Stimulated activated CD8-positive, alpha-beta memory T cell treated with anti-CD3 and anti-CD28 coated beads, Interleukin-15, amount 100 ng/mL, for 48 hours (primary cell): ENCODE data around the gene MALAT1.

Experiments used
- DNase-seq, 2 donors: peaks; one replicate each; pipeline ENCODE4 v3.0.0-alpha.2; 2020; ENCODE audit warnings: low read depth in 2 of 2

The MALAT1 gene

DNA sequence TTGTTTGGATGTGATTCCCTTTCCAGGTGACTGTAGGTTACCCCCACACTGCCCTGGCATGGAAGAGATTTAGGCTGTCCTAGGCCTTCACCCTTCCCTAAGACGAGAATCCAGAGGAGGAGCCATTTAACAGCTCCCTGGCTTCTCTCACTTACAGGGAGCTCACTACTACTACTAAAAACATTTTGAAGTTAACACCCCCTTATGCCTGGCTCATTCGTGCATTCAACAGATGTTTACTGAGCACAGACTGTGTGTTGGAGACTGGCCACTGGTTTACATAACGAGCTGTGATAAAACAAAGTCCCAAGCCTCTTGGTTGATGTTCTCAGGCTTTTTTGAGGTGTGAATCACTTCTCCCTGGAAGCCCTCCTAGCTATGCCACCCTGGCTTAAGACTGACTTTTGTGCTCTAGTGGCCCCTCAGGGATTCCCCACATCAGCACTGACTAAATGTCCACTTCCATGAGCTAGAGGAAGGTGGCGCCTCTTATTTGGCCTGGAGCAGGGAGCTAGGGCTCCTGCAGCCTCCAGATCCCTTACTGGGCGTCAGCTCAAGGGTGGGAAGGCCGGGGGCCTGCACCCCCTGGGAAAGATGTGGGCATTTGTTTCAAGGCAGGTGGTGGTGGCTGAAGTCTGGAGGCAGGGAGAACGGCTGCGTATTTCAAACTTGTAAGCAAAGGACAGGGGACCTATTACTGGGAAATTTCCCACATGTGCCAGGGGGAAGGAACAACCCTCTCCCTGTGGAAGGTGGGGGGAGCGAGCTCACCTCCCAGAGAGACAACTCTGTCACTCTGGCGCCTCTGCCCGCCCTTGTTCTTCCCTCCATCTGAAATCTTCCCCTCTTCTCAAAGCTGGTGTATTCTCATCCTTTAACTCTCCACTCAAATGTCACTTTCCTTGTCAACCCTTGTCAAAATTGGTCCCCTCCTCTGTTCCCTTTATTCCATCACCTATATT lies 19.4 kb upstream of the MALAT1 start:
- DNase-seq = no peak

DNA sequence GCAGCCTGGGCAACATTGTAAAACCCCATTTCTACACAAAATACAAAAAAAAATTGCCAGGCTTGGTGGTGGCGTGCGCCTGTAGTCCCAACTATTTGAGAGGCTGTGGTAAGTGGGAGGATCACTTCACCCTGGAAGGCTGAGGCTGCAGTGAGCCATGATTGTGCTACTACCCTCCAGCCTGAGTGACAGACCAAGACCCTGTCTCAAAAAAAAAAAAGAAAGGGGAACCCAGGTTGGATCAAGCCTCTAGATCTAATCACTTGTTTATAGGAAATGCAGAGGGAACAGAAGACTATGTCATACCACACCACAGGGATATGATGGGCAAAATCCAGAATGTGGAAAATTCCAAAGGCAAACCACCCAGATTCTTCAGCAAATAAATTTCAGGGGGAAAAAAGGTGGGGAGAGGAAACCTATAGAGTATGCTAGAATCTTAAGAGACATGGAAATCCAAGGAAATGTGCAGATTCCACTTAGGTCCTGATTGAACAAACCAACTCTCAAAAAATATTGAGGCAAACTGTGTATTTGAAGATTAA lies 16.5 kb upstream of the MALAT1 start:
- no peak for DNase-seq

DNA sequence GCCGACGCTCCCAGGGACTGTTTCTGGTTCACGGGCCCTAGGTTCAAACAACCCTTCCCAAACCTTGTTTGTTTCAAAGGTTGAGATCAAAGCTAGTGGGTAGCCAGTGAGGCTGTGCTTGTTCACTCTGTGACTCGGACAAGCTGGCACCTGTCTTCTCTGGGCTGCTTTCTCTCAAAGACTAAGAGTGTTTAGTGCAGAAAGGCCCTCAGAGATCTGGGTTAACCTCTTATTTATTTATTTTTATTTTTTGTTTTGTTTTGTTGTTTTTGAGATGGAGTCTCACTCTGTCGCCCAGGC lies 13.0 kb upstream of the MALAT1 start:
- DNase-seq = no peak

DNA sequence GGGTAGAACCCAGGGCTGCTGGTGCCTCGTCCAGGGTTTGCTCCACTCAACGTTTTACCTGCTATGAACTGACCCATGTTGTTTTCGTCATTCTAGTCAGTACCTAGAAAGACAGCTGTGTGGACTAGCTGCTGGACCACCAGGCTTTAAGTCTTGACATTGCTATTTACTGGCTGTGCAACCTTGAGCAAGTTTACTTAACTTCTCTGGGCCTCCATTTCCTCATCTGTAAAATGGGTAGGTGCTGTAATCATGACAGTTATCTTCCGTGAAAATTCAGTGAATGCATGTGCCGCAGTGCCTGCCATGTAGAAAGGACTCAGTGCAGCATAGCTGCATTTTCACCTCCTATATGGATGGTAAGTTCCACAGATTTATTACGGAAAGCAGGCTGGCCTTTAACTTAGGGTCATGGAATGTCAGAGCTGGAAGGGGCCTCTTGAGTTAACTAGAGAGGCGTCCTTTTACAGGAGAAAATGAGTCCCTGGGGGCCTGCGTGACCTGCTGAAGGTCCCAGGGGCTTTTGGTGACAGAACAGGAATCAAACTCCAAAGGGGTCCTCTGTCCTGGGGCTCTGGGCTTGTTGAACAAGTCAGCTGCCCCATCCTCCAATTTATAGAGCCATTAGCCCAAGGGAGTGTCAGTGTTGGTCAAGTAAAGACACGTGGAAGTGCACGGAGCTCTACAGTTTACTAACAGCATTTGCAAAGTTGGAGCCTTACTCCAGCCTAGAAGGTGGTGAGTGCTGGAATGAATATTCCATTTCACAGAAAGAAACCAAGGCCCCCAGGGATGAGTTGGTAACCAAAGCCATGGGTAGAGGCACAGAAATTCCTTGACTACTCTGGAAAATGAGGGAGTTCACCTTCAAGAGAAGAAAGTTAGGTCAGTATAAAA lies 12.0 kb upstream of the MALAT1 start:
- no peak for DNase-seq

DNA sequence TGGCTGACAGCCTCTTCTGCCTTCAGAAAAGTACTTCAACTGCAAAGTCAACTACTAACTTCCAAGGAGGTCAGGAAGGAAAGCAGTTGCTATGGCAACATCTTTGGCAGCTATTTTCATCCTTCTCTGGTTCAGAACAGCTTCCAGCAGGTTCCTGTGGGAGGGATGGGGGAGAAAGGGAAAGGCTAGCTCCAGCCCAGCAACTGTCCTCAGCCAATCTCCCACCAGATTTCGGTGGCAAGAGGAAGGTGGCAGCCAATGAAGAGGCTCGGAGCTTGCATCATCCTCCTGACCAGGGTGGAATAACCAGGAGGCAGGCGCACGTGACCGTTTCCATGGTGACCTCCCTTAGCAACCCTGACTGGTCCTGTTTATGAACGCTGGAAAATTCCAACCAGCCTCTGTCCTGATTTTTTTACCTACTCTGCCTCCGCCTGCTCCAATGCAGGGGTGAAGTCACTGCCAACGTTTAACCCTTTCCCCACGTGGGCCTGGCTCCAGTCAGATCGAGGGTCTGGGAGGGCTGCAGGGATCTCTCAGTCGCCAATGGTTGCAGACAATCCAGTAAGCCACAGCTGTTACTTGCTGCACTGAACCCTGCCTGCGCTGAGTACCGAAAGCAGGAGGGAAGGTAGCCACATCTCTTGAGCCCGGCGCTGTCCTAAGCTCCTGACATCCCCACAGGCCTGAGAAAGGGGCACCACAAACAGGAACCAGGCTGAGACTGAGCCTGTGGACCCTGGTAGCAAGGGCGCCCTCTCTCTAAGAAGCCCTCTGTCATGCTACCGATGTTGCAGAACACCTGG lies 11.2 kb upstream of the MALAT1 start:
- DNase-seq = no peak

DNA sequence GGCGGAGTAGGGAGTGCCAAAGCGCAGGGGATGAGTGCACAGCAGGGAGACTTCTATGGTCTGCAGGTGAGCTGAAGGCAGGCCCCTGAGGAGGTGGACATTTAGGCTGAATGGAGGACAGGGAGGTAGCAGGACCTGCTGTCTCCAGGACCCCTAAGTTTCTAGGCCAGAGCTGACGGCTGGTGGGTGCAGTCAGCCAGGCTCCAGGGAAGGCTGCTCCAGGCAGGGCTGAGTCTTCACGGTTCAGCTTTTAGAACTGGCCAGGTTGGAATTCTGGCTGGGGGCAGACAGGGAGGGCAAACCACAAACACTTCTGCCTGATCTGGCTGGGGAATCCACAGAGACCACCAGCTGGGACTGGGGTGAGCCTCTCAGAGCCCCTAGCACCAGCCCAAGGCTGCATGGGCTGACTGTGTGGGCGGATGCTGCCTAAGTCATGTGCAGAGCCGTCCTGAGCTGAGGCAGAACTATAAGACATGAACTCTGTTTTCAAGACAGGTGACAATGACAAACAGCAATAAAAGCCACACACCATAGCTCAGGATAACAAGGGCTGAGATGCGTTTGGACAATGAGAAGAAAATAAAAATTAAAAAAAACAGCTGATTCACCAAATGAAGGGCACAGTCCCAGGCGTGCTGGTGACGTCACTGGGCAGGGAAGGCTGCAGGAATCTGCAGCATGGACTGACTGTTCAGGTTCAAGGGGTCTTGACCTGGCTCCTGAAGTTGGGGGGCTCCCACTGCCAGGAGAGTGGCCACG lies 10.4 kb upstream of the MALAT1 start:
- DNase-seq = no peak

DNA sequence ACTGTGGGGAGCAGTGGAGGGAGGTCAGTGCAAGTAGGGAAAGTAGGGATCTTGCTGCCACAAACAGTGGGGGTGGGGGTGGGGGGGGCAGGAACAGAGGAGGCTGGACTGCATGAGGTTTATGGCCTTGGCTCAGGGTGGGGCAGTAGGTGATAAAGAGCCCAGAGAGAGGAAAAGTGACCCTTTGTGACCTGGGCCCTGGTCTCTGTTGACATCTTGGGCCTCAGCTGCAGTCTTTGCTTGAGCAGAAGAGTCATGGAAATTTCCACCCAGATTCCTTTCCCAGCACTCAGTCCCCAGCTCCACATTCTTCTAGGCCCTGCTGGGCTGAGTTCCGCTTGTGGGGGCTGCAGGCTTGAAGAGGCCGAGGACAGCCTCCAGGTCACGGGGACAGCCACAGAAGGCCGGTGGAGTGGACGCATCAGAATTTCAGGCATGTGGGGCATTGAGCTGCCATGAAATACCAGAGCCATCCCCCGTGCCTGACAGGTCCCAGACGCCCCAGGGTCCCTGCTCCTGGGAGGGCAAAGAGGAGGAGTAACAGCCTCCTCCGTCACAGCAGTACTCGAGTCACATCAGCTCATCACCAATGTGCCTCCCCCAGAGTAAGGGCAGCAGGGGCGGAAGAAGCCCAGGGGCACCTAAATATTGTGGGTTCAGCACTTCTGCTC lies 9.7 kb upstream of the MALAT1 start:
- DNase-seq = no peak

DNA sequence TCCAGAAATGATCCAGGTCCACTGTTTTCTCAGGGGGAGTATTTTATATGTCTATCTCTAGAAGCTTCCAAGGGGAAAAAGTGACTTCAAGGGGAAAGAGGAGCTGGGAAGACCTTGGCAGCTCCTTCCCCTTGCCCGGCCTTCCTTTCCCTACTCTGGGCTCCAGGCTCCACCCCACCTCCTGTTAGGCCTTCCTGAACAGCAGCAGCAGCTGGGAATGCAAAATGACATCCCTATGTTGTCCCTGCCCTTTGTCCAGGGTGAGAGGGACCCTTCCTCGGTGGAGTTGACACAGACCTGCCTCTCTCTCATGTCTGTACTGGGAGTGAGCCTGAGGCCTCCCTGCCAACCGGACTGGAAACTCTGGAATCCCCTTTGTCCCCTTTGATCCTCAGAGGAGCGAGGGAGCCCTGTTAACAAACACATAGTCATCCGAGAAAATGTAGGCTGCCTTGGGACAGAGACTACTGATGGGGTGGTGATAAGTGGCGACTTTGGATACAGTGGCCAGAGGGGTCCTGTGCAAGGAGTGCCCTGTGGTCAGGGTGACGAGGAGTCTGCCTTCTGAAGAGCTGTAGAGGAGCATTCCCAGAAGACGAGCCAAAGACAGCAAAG lies 9.0 kb upstream of the MALAT1 start:
- no peak for DNase-seq

DNA sequence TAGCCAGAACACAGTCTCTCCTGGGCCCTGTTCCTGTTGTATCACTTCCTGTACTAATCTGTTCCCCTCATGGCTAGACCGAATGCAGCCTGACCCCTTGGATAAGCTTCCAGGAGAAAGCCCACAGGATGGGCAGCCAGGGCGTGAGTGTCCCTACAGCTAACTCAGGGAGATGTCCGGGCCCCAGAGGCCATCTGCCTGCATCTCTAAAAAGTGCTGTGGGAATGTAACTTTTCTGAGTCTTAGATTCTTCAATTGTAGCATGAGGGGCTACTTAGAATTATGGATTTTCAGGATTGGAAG lies 7.7 kb upstream of the MALAT1 start:
- no peak for DNase-seq

DNA sequence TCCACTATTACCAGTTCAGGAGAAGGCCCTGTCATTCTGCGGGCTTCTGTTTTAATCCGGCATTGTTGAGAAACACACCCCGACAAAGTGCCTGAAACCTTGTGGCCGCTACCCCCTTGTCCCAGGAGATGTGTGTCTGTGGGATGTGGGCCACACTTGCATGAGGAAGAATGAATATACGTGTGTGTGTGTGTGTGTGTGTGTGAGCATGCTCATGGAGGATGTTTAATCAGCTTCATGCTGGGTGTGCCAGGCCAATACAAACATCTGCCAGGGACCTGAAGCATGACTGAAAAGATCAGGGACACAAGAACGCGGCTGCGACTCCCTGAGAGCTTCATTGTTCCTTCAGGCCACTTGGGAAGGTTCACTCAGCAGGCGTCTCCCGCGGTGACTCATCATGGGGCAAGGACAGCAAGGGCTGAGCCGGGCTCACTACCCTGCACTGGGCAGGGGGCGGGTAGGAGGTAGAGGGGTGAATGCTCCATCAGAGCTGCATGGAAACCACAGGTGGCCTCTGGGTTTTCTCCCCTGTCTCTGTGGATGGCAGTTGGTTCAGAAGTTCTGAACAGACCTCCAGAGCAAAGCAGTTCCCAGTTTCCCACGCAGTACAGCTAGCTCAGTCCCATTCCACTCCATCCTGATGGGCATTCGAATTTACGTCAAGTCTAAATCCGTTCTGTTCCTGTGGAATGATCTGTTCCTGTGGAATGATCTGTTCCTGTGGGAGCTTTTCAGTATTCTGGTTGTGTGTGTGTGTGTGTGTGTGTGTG lies 7.0 kb upstream of the MALAT1 start:
- no peak for DNase-seq

DNA sequence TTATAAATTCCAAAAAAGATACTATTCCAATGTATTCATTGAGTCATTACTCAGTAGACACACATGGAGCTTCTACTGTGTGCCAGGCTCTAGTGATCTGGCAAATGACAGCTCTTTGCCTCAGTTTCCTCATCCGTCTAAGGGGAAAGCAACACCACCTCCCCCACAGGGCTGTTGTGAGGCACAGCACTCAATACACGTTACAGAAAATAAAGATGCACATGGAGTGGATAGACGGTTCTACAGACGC lies 6.5 kb upstream of the MALAT1 start:
- DNase-seq = no peak

DNA sequence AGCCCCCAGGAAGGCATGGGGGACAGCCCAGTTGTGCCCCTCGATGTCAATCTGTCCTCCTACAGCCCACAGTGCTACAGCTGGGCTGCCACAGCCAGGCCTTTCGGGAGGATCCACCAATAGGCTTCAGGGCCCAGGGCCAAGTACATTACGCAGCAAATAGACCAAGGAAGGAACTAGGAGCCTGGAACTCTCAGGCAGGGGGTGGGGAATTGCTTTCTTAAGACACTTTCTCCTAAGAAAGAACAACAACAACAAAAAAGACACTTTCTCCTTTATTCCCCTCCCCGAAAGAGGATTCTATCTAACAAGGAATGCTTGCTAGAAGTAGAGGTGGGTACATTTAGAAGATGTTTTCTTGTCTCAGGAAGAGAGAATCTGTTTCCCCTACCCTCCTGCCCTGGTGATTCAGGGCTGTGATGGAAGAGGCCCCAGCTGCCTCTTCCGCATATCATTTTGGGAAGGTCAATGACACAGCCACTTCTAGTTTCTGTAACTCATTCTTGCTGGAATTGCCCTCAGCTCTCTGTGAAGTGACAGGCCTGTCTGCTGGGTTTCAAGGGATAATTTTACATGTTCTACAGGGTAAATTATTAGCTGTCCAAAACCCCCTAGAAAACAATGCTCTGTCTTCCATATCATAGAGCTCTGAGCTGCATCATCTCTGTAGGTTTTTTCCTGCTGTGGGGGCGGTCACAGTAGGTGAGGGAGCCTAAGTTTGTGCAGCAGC lies 6.0 kb upstream of the MALAT1 start:
- no peak for DNase-seq

DNA sequence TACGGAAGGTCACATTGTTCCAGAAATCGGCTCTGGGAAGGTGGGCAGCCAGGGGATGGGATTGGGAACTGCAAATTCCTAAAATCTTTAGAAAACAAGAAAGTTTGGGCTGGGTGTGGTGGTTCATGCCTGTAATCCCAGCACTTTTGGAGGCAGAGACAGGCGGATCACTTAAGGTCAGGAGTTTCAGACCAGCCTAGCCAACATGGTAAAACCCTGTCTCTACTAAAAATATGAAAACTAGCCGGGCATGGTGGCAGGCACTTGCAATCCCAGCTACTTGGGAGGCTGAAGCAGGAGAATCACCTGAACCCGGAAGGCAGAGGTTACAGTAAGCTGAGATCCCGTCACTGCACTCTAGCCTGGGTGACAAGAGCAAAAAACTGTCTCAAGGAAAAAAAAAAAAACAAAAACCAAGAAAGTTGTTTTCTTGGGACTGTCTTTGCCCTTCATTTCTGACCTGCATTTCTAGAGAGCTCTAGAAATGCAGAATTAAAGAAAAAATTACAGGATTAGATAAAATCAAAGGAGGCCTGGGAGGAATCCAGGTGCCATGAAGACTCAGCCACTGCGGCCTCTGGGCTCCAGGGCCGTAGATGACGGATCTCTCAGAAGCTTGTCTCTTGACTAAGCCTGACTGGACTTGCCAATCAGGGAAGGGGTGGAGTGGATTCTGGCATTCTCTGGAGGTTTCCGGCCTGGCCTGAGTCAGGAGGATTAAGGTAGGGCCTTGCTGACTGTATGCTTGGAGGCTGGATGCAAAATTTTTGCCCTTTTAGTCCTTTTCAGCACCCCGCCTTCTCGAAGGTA lies 5.3 kb upstream of the MALAT1 start:
- no peak for DNase-seq

DNA sequence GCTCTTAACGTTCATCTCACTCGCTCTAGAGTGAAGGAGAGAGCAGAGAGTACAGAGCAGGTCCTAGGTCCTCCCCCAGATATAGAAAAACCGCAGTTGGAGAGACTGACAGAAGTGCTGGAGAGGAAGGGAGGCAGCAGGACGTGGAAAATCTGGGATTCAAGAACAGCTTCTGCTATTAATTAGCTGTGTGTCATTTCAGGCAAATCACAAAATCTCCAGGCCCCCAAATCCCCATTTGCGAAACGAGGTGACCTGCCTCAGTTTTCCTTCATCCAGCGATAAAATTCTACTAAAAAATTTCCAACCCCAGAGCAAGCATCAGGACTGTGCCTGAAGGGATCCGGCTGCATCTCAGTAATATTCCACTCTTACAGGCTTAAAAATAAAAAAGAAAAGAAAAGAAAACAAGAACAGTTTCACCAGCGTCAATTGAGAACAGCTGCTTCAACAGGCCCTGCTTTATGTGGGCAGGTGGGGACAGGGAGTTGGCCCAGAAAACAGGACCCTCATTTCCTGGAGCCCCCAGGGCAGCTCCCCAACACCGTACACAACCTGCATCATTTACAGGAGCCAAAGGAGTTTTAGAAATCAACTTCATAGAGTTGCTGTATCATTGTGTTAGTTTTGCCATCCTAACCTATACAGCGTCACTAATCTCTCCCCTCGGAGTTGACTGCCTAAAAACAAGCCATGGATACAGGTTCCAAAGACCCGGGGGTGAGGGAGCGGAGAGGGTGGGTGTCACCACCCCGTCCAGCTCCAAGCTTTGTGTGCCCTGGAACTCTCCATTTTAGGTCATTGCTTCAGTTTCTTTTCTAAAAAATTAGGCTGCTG lies 2.3 kb upstream of the MALAT1 start:
- DNase-seq = no peak

DNA sequence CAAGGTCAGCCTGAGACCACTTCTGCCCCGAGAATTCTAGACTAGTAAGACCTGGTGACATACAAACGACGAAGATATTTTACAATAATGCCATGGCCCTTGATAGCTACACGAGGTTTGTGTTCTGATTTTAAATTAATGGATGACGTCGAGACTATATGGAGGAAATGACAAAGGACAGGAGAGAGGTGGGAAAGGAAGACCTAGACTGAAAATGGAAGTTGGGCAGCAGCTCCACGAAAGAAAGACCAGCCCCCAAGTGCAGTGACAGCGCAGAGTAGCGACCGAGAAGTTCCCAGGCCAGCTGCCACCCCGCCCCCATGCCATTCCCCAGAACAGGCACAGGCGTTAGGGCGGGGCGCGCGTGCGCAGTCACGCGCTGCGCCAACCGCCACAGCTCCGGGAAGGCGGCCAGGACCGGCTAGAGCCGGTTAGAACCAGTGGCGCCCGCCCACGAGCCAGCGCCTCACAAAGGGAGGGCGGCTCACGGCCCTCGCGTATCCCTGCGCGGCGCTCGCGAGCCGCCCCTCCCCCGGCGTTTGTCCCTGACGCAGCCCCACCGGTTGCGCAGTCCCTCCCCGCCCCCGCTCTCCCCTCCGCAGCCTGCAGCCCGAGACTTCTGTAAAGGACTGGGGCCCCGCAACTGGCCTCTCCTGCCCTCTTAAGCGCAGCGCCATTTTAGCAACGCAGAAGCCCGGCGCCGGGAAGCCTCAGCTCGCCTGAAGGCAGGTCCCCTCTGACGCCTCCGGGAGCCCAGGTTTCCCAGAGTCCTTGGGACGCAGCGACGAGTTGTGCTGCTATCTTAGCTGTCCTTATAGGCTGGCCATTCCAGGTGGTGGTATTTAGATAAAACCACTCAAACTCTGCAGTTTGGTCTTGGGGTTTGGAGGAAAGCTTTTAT lies 1.5 kb upstream of the MALAT1 start:
- peak; percentile 99 to 100 for DNase-seq

DNA sequence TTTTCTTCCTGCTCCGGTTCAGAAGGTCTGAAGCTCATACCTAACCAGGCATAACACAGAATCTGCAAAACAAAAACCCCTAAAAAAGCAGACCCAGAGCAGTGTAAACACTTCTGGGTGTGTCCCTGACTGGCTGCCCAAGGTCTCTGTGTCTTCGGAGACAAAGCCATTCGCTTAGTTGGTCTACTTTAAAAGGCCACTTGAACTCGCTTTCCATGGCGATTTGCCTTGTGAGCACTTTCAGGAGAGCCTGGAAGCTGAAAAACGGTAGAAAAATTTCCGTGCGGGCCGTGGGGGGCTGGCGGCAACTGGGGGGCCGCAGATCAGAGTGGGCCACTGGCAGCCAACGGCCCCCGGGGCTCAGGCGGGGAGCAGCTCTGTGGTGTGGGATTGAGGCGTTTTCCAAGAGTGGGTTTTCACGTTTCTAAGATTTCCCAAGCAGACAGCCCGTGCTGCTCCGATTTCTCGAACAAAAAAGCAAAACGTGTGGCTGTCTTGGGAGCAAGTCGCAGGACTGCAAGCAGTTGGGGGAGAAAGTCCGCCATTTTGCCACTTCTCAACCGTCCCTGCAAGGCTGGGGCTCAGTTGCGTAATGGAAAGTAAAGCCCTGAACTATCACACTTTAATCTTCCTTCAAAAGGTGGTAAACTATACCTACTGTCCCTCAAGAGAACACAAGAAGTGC lies 661 bp upstream of the MALAT1 start:
- peak in 1 of 2 donors; percentile 50 for DNase-seq
